ENCODE data around the gene MACROD2. TPM values are rescaled to one million over a fixed set of nuclear protein-coding genes. Genes with fewer than 3 reads are reported as not detected.

MACROD2 gene
- total RNA-seq, 4 donors from 2014 or later, result 8.7 to 17.8 (median 10.8) TPM

DNA sequence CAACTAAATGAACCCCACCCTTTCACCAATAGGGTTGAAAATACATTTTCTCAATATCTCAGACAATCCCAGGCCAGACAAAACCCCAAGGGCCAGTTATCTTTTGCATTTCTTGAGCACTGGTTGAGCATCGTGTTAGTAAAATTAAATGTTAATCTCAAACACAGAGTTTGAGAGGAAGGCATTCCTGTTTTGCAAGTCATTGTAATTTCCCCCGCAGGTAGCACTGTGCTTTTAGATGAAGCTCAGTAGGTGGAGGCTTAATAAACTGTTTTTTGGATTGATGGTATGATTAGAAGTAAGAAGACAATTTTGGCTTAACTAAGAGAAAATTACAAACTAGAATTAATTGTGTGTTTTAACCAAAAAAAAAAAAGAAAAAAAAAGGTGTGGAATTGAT is 1340.7 kb downstream of the MACROD2 start:
- TF ChIP-seq, protein P1, sequence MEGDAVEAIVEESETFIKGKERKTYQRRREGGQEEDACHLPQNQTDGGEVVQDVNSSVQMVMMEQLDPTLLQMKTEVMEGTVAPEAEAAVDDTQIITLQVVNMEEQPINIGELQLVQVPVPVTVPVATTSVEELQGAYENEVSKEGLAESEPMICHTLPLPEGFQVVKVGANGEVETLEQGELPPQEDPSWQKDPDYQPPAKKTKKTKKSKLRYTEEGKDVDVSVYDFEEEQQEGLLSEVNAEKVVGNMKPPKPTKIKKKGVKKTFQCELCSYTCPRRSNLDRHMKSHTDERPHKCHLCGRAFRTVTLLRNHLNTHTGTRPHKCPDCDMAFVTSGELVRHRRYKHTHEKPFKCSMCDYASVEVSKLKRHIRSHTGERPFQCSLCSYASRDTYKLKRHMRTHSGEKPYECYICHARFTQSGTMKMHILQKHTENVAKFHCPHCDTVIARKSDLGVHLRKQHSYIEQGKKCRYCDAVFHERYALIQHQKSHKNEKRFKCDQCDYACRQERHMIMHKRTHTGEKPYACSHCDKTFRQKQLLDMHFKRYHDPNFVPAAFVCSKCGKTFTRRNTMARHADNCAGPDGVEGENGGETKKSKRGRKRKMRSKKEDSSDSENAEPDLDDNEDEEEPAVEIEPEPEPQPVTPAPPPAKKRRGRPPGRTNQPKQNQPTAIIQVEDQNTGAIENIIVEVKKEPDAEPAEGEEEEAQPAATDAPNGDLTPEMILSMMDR (IDR thresholded peaks at IDR 0.05), result no peak
- TF ChIP-seq POLR2A (IDR thresholded peaks at IDR 0.05), result no peak

DNA sequence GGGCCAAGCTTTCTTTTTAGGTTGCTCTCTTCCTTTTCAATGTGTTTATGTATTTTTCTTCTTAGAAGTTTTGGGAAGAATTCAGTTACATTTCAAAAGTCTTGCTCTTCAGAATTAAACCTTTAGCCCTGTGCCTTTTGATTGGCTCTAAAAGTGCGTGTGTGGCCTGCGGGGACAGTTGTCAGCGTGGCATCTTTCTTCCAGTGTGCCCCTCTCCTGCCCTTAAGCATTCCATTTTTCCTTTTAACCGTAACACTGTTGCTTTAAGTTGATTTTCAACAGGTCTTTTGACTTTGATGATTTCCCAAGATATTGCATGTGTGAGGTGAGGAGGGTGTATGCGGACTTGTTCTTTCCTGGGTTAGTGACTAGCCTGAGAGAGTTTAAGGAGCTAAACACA is 1341.2 kb downstream of the MACROD2 start:
- no peaks in the 10 kb centered on the region for H3K36me3 ChIP-seq
- H3K27ac ChIP-seq, result no peak overlapping the region
- WGBS, 2 donors, result 61 to 77% methylated on average over 5 of the region's 5 CpGs
- no peaks in the 10 kb centered on the region for H3K9me3 ChIP-seq
- no peaks in the 10 kb centered on the region for H3K27me3 ChIP-seq
- no peaks in the 10 kb centered on the region for H3K4me1 ChIP-seq
- TF ChIP-seq, protein P1 (IDR thresholded peaks at IDR 0.05), result no peak
- no peak for TF ChIP-seq POLR2A (IDR thresholded peaks at IDR 0.05)
- no peak for DNase-seq
- intact Hi-C loops (cut with DNase I), result no loop called here
- no peak overlapping the region for H3K4me3 ChIP-seq (replicated peaks in 1 of 3)

More for the DNA sequence above, 1340.7 kb downstream of the MACROD2 start:
- Histone ChIP-seq H3K4me3 (replicated peaks in 1 of 3) (no peak overlapping the region), H3K27ac (no peak overlapping the region), H3K9me3 (no peaks in the 10 kb centered on the region), H3K27me3 (no peaks in the 10 kb centered on the region), H3K36me3 (no peaks in the 10 kb centered on the region), H3K4me1 (no peaks in the 10 kb centered on the region)
- intact Hi-C loops (cut with DNase I), result no loop called here
- DNase-seq, result no peak
- 68 to 76% methylated on average over 2 of the region's 2 CpGs for WGBS, 2 donors

DNA sequence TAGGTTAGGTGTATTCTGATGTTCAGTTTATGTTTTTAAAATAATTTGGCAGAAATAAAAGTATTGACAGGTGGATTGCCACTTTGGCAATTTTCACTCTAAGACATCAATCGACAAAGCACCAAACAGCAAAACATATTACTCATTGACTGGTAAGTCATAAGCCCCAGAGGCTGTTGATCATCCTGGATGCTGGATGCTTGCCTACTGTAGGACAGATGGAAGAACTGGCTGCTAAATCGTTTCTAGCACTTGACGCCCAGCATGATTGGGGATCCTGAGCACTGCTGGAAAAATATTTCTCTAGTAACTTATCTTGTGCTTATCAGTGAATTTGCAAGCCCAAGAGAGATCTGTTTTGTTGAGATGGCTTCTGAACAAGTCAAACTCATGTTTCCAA is 1343.9 kb downstream of the MACROD2 start:
- Histone ChIP-seq H3K4me3 (replicated peaks in 1 of 3) (no peak overlapping the region), H3K4me1 (no peaks in the 10 kb centered on the region), H3K27me3 (no peaks in the 10 kb centered on the region), H3K9me3 (no peaks in the 10 kb centered on the region), H3K27ac (no peak overlapping the region), H3K36me3 (no peaks in the 10 kb centered on the region)
- no peak for DNase-seq
- intact Hi-C loops (cut with DNase I), result no loop called here
- 59 to 78% methylated on average over 3 of the region's 3 CpGs for WGBS, 2 donors
- TF ChIP-seq, protein P1 (IDR thresholded peaks at IDR 0.05), result no peak
- no peak for TF ChIP-seq POLR2A (IDR thresholded peaks at IDR 0.05)

DNA sequence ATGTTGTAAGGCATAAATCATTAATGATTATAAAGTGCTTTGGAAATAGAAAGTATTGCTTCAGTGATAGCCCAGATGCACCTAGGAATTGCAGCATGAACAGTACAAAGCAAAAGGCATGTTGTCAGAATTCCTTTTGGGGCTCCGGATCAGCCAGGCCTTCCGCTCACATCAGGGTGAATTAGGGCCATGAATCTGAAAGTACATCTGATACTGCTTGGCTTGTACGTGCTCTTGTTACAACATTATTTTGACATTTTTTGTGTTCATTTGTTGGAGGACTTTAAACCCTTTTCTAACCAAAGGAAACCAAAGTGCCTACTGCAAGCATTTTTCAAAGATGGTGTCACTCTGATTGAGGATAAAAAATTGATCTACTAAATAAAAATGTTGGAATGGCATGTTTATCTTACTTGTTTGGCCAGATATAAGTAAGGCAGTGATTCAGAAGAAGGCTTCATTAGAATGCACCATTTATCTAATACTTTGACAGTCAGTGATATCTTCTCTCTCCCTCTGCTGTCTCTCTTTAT is 1347.7 kb downstream of the MACROD2 start:
- intact Hi-C loops (cut with DNase I), result no loop called here
- WGBS, 2 donors, result 82 to 84% methylated on average over 3 of the region's 3 CpGs
- DNase-seq, result no peak

DNA sequence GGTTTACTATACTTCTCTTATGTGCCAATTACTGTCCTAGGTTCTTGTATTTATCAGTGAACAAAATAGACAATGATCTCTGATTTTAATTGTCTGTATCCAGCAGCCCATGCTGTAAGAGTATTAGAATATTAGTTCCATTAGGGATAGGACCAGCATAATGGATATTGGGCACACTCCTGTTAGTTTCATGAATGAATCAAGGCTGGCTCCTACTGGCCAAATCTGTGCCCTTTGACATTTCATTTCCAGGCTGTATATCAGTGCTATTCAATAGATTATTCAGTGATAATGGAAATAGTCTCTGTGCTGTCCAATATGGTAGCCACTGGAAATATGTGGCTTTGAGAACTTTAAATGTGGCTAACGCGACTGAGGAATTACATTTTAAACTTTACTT is 1350.0 kb downstream of the MACROD2 start:
- DNase-seq, result no peak
- Histone ChIP-seq H3K27me3 (no peaks in the 10 kb centered on the region), H3K9me3 (no peaks in the 10 kb centered on the region), H3K27ac (no peak overlapping the region), H3K4me1 (no peaks in the 10 kb centered on the region), H3K4me3 (replicated peaks in 1 of 3) (no peak overlapping the region), H3K36me3 (no peaks in the 10 kb centered on the region)
- intact Hi-C loops (cut with DNase I), result no loop called here
- 91 to 97% methylated on average over 2 of the region's 2 CpGs for WGBS, 2 donors
- TF ChIP-seq POLR2A (IDR thresholded peaks at IDR 0.05), result no peak
- TF ChIP-seq, protein P1 (IDR thresholded peaks at IDR 0.05), result peak in 3 of 6 experiments; percentile 9 to 12 (median 9)

More for the DNA sequence above, 1347.7 kb downstream of the MACROD2 start:
- H3K27me3 ChIP-seq, result no peaks in the 10 kb centered on the region
- no peak for TF ChIP-seq POLR2A (IDR thresholded peaks at IDR 0.05)
- TF ChIP-seq, protein P1 (IDR thresholded peaks at IDR 0.05), result no peak
- H3K4me3 ChIP-seq (replicated peaks in 1 of 3), result no peak overlapping the region
- no peaks in the 10 kb centered on the region for H3K9me3 ChIP-seq
- no peaks in the 10 kb centered on the region for H3K36me3 ChIP-seq
- H3K4me1 ChIP-seq, result no peaks in the 10 kb centered on the region
- H3K27ac ChIP-seq, result no peak overlapping the region
